Measurements from ENCODE around the gene LANCL1.

The LANCL1 gene

GRCh38 chr2:210410542-210410941, 66.0 kb downstream of the LANCL1 start:
- H3K4me3 ChIP-seq (ENCODE audit: low read depth, low read length): no peak overlapping the region
- TF ChIP-seq CTCF (IDR thresholded peaks at IDR 0.05; ENCODE audit: low read depth, low read length, missing control alignments): no peak
- no peak for DNase-seq (ENCODE audit: low read depth)

GRCh38 chr2:210399440-210400041, 77.0 kb downstream of the LANCL1 start:
- TF ChIP-seq CTCF (IDR thresholded peaks at IDR 0.05; ENCODE audit: low read depth, low read length, missing control alignments): no peak
- DNase-seq (ENCODE audit: low read depth): no peak
- no peak overlapping the region for H3K4me3 ChIP-seq (ENCODE audit: low read depth, low read length)

- no peak for DNase-seq (ENCODE audit: low read depth)
- no peak for TF ChIP-seq CTCF (IDR thresholded peaks at IDR 0.05; ENCODE audit: low read depth, low read length, missing control alignments)
Measured at GRCh38 chr2:210392469-210392881, 84.1 kb downstream of the LANCL1 start.

GRCh38 chr2:210389856-210390255, 86.7 kb downstream of the LANCL1 start:
- no peak for DNase-seq (ENCODE audit: low read depth)
- H3K4me3 ChIP-seq (ENCODE audit: low read depth, low read length): no peak overlapping the region
- no peak for TF ChIP-seq CTCF (IDR thresholded peaks at IDR 0.05; ENCODE audit: low read depth, low read length, missing control alignments)

More at GRCh38 chr2:210392469-210392881, 84.1 kb downstream of the LANCL1 start:
- H3K4me3 ChIP-seq (ENCODE audit: low read depth, low read length): no peak overlapping the region

- no peak overlapping the region for H3K4me3 ChIP-seq (ENCODE audit: low read depth, low read length)
- no peak for TF ChIP-seq CTCF (IDR thresholded peaks at IDR 0.05; ENCODE audit: low read depth, low read length, missing control alignments)
- DNase-seq (ENCODE audit: low read depth): no peak
Measured at GRCh38 chr2:210388148-210388547, 88.4 kb downstream of the LANCL1 start.

- no peak for DNase-seq (ENCODE audit: low read depth)
- no peak overlapping the region for H3K4me3 ChIP-seq (ENCODE audit: low read depth, low read length)
- no peak for TF ChIP-seq CTCF (IDR thresholded peaks at IDR 0.05; ENCODE audit: low read depth, low read length, missing control alignments)
Measured at GRCh38 chr2:210387074-210387473, 89.5 kb downstream of the LANCL1 start.
